Endothelial cell of umbilical vein (primary cell): Measurements from ENCODE around the gene FLT3. TPM values are rescaled to one million over a fixed set of nuclear protein-coding genes. Genes with fewer than 3 reads are reported as not detected.

ENCODE experiments used
- BruUV-seq: library from RNA; stranded (reverse); fragments of 400-500 nt; replicated peaks from 2 replicates; lab custom pipeline; 2021; lab: Mats Ljungman, UMichigan
- CTCF ChIA-PET: fragments of 300-600, 350-600 bp; sonication (Branson Sonifier 250); formaldehyde crosslinking; loops from one replicate; lab custom pipeline; 2021; ENCODE audit warnings: antibody characterized with exemption, inconsistent platforms; lab: Charles Lee
- POLR2A ChIA-PET: fragments of 300-600, 350-600 bp; sonication (Branson Sonifier 250); formaldehyde crosslinking; loops from one replicate; lab custom pipeline; 2021; ENCODE audit warnings: antibody characterized with exemption, inconsistent platforms; lab: Charles Lee
- DNase-seq: peaks from one replicate; pipeline ENCODE4 v3.0.0-alpha.2; 2011; ENCODE audit warnings: low read depth, low spot score
- FAIRE-seq: peaks from 2 replicates; lab custom pipeline; 2011; peaks lifted over from hg19 to GRCh38; lab: Jason Lieb, UNC
- H2AFZ ChIP-seq: 2 replicates; pipeline ENCODE4 v1.6.0; 2012; ENCODE audit warnings: low read depth, low read length, control low read depth, inconsistent platforms
- H3K27ac ChIP-seq: 2 replicates; pipeline ENCODE4 v1.5.1; 2011; ENCODE audit warnings: low read depth, mild to moderate bottlenecking, control low read depth, low read length, moderate library complexity; ENCODE audit not compliant: insufficient read depth
- H3K27me3 ChIP-seq, 2 experiments: 2 replicates each; pipeline versions ENCODE4 v1.6.0 to v1.6.1; 2011; ENCODE audit warnings: low read length in 2 of 2, mixed read lengths in 1 of 2; ENCODE audit not compliant: control insufficient read depth in 2 of 2, insufficient read depth in 2 of 2
- H3K36me3 ChIP-seq, 2 experiments: 2 replicates in 1 of 2; 3 replicates in 1 of 2; pipeline ENCODE4 v1.5.1; 2011; ENCODE audit warnings: low read length in 2 of 2, mild to moderate bottlenecking in 1 of 2, moderate library complexity in 1 of 2; ENCODE audit not compliant: control insufficient read depth in 2 of 2, insufficient read depth in 2 of 2; ENCODE audit errors: extremely low read depth in 1 of 2
- H3K4me1 ChIP-seq: 3 replicates; pipeline ENCODE4 v1.5.1; 2011; ENCODE audit warnings: mild to moderate bottlenecking, low read length; ENCODE audit not compliant: control insufficient read depth, insufficient read depth; ENCODE audit errors: extremely low read depth
- H3K4me2 ChIP-seq: 2 replicates; pipeline ENCODE4 v1.6.1; 2011; ENCODE audit warnings: low read length, control low read depth, mixed read lengths; ENCODE audit not compliant: insufficient read depth
- H3K4me3 ChIP-seq, 3 experiments: fragments of 200-600 bp in 1 of 3; sonication (generic), shearing (Covaris generic) in 1 of 3; replicated peaks in 1 of 3; 2 replicates each; pipeline ENCODE4 v1.5.1; 2011 to 2016; ENCODE audit warnings: control low read depth in 3 of 3, low read length in 3 of 3, mild to moderate bottlenecking in 2 of 3, inconsistent platforms in 1 of 3, low read depth in 1 of 3, moderate library complexity in 1 of 3; ENCODE audit not compliant: insufficient read depth in 1 of 3
- H3K79me2 ChIP-seq: 2 replicates; pipeline ENCODE4 v1.6.0; 2012; ENCODE audit warnings: low read length, inconsistent platforms; ENCODE audit not compliant: control insufficient read depth, insufficient read depth
- H3K9ac ChIP-seq: replicated peaks from 2 replicates; pipeline ENCODE3; 2011; ENCODE audit warnings: low read length, control low read depth; ENCODE audit not compliant: insufficient read depth; ENCODE audit errors: extremely low read depth
- H3K9me1 ChIP-seq: replicated peaks from 3 replicates; pipeline ENCODE4 v1.6.0; 2011; ENCODE audit warnings: mild to moderate bottlenecking, low read length; ENCODE audit not compliant: control insufficient read depth, insufficient read depth; ENCODE audit errors: extremely low read depth
- H3K9me3 ChIP-seq: replicated peaks from 2 replicates; pipeline ENCODE4 v1.5.1; 2012; ENCODE audit warnings: low read length, inconsistent platforms; ENCODE audit not compliant: control insufficient read depth, insufficient read depth
- H4K20me1 ChIP-seq: replicated peaks from 2 replicates; pipeline ENCODE3; 2011; ENCODE audit warnings: mild to moderate bottlenecking, low read length; ENCODE audit not compliant: control insufficient read depth, insufficient read depth; ENCODE audit errors: extremely low read depth
- EZH2 ChIP-seq: IDR thresholded peaks from 2 replicates; pipeline ENCODE4 v1.6.1; 2012; ENCODE audit warnings: borderline replicate concordance, low read depth, mild to moderate bottlenecking, moderate library complexity, low read length, inconsistent platforms; ENCODE audit not compliant: severe bottlenecking
- FOS ChIP-seq: IDR thresholded peaks from 2 replicates; pipeline ENCODE4 v1.6.1; 2011; ENCODE audit warnings: mild to moderate bottlenecking, low read length, moderate library complexity, borderline replicate concordance; ENCODE audit not compliant: insufficient read depth
- JUN ChIP-seq: IDR thresholded peaks from 2 replicates; pipeline ENCODE4 v1.6.1; 2011; ENCODE audit warnings: borderline replicate concordance, low read depth; ENCODE audit not compliant: insufficient read length, insufficient read depth
- MYC ChIP-seq: IDR thresholded peaks from one replicate; pipeline ENCODE4 v1.6.1; 2011; ENCODE audit warnings: mild to moderate bottlenecking, low read depth, low read length
- POLR2AphosphoS5 ChIP-seq: IDR thresholded peaks from 2 replicates; pipeline ENCODE4 v1.6.1; 2012; ENCODE audit warnings: low read depth, mild to moderate bottlenecking, control low read depth, low read length, moderate library complexity; ENCODE audit not compliant: insufficient read depth
- dilution Hi-C: fragments of 300-500 bp; cut with MboI; formaldehyde crosslinking; loops from one replicate; pipeline ENCODE4 v1.15.0; 2019; ENCODE audit warnings: low sequenced_read_pairs; ENCODE audit not compliant: extremely low pct_ligation_motif_present
- intact Hi-C: fragments of 100-400 bp; cut with micrococcal nuclease; formaldehyde crosslinking; loops from one replicate; pipeline ENCODE4 v1.10.0; 2022
- polyA plus RNA-seq, 4 experiments: library from polyadenylated mRNA; depleted of rRNA in 3 of 4; stranded (reverse) in 3 of 4; unstranded in 1 of 4; fragments of >200 nt; gene quantifications; 2 replicates each; pipeline versions ENCODE4 v1.2.1 to v1.2.3, GENCODE V29; 2011 to 2012; ENCODE audit warnings: missing spikeins in 1 of 4
- total RNA-seq: library from RNA; stranded (reverse); gene quantifications from 2 replicates; pipeline ENCODE4 v1.2.3, GENCODE V29; 2021

FLT3 gene
- total and polyA plus RNA-seq, 2 donors (not counting 3 experiments of a cell fraction or from before 2014, with no cell fraction given) = 0.03 TPM; not detected in 1

DNA sequence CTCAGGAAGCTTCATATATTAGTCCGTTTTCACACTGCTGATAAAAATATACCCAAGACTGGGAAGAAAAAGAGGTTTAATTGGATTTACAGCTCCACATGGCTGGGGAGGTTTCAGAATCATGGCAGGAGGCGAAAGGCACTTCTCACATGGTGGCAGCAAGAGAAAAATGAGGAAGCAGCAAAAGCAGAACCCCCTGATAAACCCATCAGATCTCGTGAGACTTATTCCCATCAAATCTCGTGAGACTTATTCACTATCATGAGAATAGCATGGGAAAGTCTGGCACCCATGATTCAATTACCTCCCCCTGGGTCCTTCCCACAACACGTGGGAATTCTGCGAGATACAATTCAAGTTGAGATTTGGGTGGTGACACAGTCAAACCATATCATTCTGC, 23.1 kb downstream of the FLT3 start:
- intact Hi-C loops (no loop called here), dilution Hi-C loops (no loop called here)
- Histone ChIP-seq H3K27ac (no peak overlapping the region), H3K4me2 (no peak overlapping the region), H4K20me1 (no peaks in the 10 kb centered on the region), H3K36me3 (no peaks in the 10 kb centered on the region), H3K4me1 (no peaks in the 10 kb centered on the region), H3K27me3 (peaks cover 0 to 3% of the 10 kb centered on the region in 2 experiments), H3K79me2 (no peaks in the 10 kb centered on the region), H3K4me3 (no peak overlapping the region), H3K9me1 (no peaks in the 10 kb centered on the region), H3K9ac (no peak overlapping the region), H3K9me3 (no peaks in the 10 kb centered on the region), H2AFZ (no peak overlapping the region)
- TF ChIP-seq EZH2 (no peak), FOS (no peak)
- DNase-seq (no peak), FAIRE-seq (no peak)
- ChIA-PET CTCF (interaction anchor here (1.3 kb wide), 1 partner anchor 9 kb away, joined by 6 read pairs; no protein-coding TSS in a partner anchor), POLR2A (no interaction called here)
- BruUV-seq = no TSS peak

DNA sequence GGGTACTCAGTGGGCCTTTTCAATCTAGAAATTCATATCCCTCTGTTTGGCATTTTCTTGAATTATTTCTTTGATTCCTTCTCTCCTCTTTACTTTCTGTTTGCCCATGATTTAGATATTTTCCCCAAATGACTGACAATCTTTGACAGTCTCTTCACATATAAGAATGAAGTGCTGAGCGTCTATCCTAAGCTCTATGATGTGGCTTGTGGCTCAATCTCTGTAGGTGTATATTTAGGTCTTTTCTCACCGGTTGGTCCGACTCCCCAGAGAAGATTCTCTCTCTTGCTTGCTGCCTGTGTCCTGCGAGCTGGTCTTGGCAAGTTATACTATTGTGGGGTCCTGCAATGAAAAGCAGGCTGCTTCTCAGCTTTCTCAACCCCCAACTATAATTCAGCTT, 29.0 kb downstream of the FLT3 start:
- no peaks in the 10 kb centered on the region for H4K20me1 ChIP-seq
- no peak overlapping the region for H3K9ac ChIP-seq
- FAIRE-seq = no peak

More for the DNA sequence above, 29.0 kb downstream of the FLT3 start:
- Histone ChIP-seq H3K4me1 (no peaks in the 10 kb centered on the region), H3K36me3 (no peaks in the 10 kb centered on the region), H3K9me1 (no peaks in the 10 kb centered on the region), H3K9me3 (no peaks in the 10 kb centered on the region), H2AFZ (no peak overlapping the region), H3K27ac (no peak overlapping the region), H3K79me2 (no peaks in the 10 kb centered on the region), H3K27me3 (no peaks in the 10 kb centered on the region), H3K4me2 (no peak overlapping the region), H3K4me3 (no peak overlapping the region)
- CTCF ChIA-PET = no interaction called here
- no peak for DNase-seq
- intact Hi-C loops (no loop called here), dilution Hi-C loops (no loop called here)
- POLR2A ChIA-PET = no interaction called here
- no TSS peak for BruUV-seq
- no peak for TF ChIP-seq EZH2
- TF ChIP-seq MYC = no peak
- TF ChIP-seq POLR2AphosphoS5 = no peak
- TF ChIP-seq JUN = no peak
